Ovary (tissue), 9 donors: ENCODE data around the gene COL5A1. TPM values are rescaled to one million over a fixed set of nuclear protein-coding genes. Genes with fewer than 3 reads are reported as not detected.
A peak's percentile ranks its signal among the peaks of the same experiment; 100 is the strongest.

Experiments
- DNase-seq, 5 donors: peaks; one replicate each; pipeline ENCODE4 v3.0.0-alpha.2; 2019 to 2020
- H3K27ac ChIP-seq, 2 donors: fragments of 200-600 bp; one replicate each; pipeline versions ENCODE4 v1.5.1 to v1.8.0; 2019 to 2022
- H3K27me3 ChIP-seq: fragments of 200-600 bp; one replicate; pipeline ENCODE4 v1.8.0; 2022
- H3K36me3 ChIP-seq: fragments of 200-600 bp; sonication (generic); one replicate; pipeline ENCODE4 v1.5.1; 2019
- H3K4me1 ChIP-seq: one replicate; pipeline ENCODE4 v1.8.1; 2013; ENCODE audit warnings: mild to moderate bottlenecking, moderate library complexity; ENCODE audit not compliant: insufficient read depth
- H3K4me3 ChIP-seq: fragments of 200-600 bp; sonication (generic); one replicate; pipeline ENCODE4 v1.5.1; 2017
- H3K9me3 ChIP-seq, 2 donors: fragments of 200-600 bp in 1 of 2; sonication (generic) in 1 of 2; one replicate each; pipeline versions ENCODE4 v1.5.1 to v1.8.1; 2013 to 2019; ENCODE audit warnings: mild to moderate bottlenecking in 1 of 2, moderate library complexity in 1 of 2
- CTCF ChIP-seq, 3 donors: fragments of 450-650 bp in 2 of 3; fragments of 200-600 bp in 1 of 3; IDR thresholded peaks; one replicate each; pipeline versions ENCODE4 v1.5.1 to v1.8.0; 2016 to 2022; ENCODE audit warnings: antibody characterized with exemption in 3 of 3, mild to moderate bottlenecking in 1 of 3
- EP300 ChIP-seq: sonication (generic); formaldehyde crosslinking; IDR thresholded peaks from one replicate; pipeline ENCODE4 v1.6.1; 2017; ENCODE audit warnings: antibody characterized with exemption
- POLR2A ChIP-seq: fragments of 450-650 bp; IDR thresholded peaks from one replicate; pipeline ENCODE4 v1.6.1; 2017; ENCODE audit warnings: antibody characterized with exemption, mild to moderate bottlenecking, moderate library complexity
- WGBS, 3 donors: extraction: QIAGEN DNeasy Blood & Tissue Kit in 1 of 3; methylation state at CpG; one replicate each; pipeline versions ENCODE4 v1.1.5 to v1.1.7; 2013 to 2017; 5-methylcytosine and 5-hydroxymethylcytosine counted together
- intact Hi-C, 4 donors: fragments of 100-400 bp; cut with DNase I; formaldehyde crosslinking; loops; one replicate each; pipeline versions ENCODE4 v1.11.0 to v1.15.1; 2022 to 2023
- microRNA-seq, 3 donors: library from miRNA; unstranded; fragments of <30 nt; microRNA quantifications; one replicate each; pipeline versions ENCODE4 to v1.2.0, GENCODE V29; 2019 to 2020
- polyA plus RNA-seq, 2 donors: library from polyadenylated mRNA; stranded (reverse); fragments of 200-250 nt in 1 of 2; fragments of 350-450 nt in 1 of 2; fragmentation: Illumina TruSeq in 1 of 2; extraction: RNeasy Lipid Tissue Mini Kit (QIAGEN cat#74804) in 1 of 2; gene quantifications; one replicate each; pipeline ENCODE4 v1.2.3, GENCODE V29; 2013 to 2014
- small RNA-seq: library from RNA; depleted of rRNA; stranded (forward); fragments of <200 nt; gene quantifications from one replicate; pipeline ENCODE3, GENCODE V24; 2016
- total RNA-seq, 7 donors: library from RNA; depleted of rRNA in 2 of 7; stranded (reverse); fragments of >200 nt in 2 of 7; fragmentation: NEBNext Ultra II Directional in 3 of 7; extraction: Animal tissue kit (Norgen Biotek cat#: 25700) in 3 of 7; gene quantifications; one replicate each; pipeline versions ENCODE4 v1.1.0 to v1.2.4, GENCODE V29; 2016 to 2023
- donor health status: DM: no; HTN: no; CAD: no; lungs with moderate emphysema.
- donor health status: DM: no; HTN: no; CAD: no.
- donor health status: Bipolar disorder and iron deficiency.
- donor health status: DM: yes; HTN: yes; CAD: no.
- donor health status: DM: no; HTN: no; CAD: no.
- donor health status: DM: yes; HTN: yes; CAD: no.

COL5A1 gene
- total and polyA plus RNA-seq, 9 donors: 28.1 to 117 (median 54.6) TPM

- Histone ChIP-seq H3K4me1 (peaks cover 14% of the 10 kb centered on the region), H3K9me3 (no peaks in the 10 kb centered on the region), H3K4me3 (no peak overlapping the region), H3K36me3 (no peaks in the 10 kb centered on the region), H3K27me3 (no peaks in the 10 kb centered on the region), H3K27ac (no peak overlapping the region)
- TF ChIP-seq CTCF (IDR thresholded peaks at IDR 0.05) (no peak), POLR2A (no peak)
- intact Hi-C loops: no loop called here
- 84 to 92% (median 87%) methylated on average over 5 of the region's 5 CpGs for WGBS, 3 donors
- DNase-seq: peak in 1 of 5 donors; percentile 9
These were observed 250.1 kb downstream of the COL5A1 start for GRCh38 chr9:134891713-134892112.

- Histone ChIP-seq H3K4me1 (peaks cover 18% of the 10 kb centered on the region), H3K9me3 (no peaks in the 10 kb centered on the region), H3K27ac (no peak overlapping the region), H3K4me3 (no peak overlapping the region), H3K27me3 (no peaks in the 10 kb centered on the region), H3K36me3 (no peaks in the 10 kb centered on the region)
- DNase-seq: no peak
- intact Hi-C loops: no loop called here
- WGBS, 3 donors: 85 to 95% (median 92%) methylated on average over 6 of the region's 6 CpGs
- TF ChIP-seq POLR2A (no peak), EP300 (no peak)
These were observed 250.6 kb downstream of the COL5A1 start for GRCh38 chr9:134892221-134892620.

- H3K9me3 ChIP-seq: no peaks in the 10 kb centered on the region
- peaks cover 20% of the 10 kb centered on the region for H3K4me1 ChIP-seq
- no peak overlapping the region for H3K27ac ChIP-seq
- no peaks in the 10 kb centered on the region for H3K36me3 ChIP-seq
- 81 to 95% (median 86%) methylated on average over 7 of the region's 7 CpGs for WGBS, 3 donors
- no peaks in the 10 kb centered on the region for H3K27me3 ChIP-seq
- H3K4me3 ChIP-seq: no peak overlapping the region
- TF ChIP-seq CTCF (IDR thresholded peaks at IDR 0.05): no peak
- TF ChIP-seq POLR2A: no peak
- TF ChIP-seq EP300: no peak
- intact Hi-C loops: no loop called here
- peak in 2 of 5 donors; percentile 9 to 12 for DNase-seq
These were observed 251.3 kb downstream of the COL5A1 start for GRCh38 chr9:134892820-134893420.

Small RNA genes within 50 kb of the gene (microRNA-seq; reads per million reads assigned to microRNA genes)
- gene MIR3689A: 0 reads per million in 3 donors
- gene MIR3689B: 0 reads per million in 3 donors
- 0 reads per million in 3 donors for gene MIR3689C
- gene MIR3689D1: 0 reads per million in 3 donors
- gene MIR3689D2: 0 reads per million in 3 donors
- 0 reads per million in 3 donors for gene MIR3689E
- gene MIR3689F: 0 reads per million in 3 donors

Small RNA genes within 50 kb of the gene (small RNA-seq; reads per million reads assigned to genes)
- not detected for gene AL603650.1
- not detected for gene MIR3689A
- gene MIR3689B: not detected
- gene MIR3689C: not detected
- not detected for gene MIR3689D1
- not detected for gene MIR3689D2
- not detected for gene MIR3689E
- not detected for gene MIR3689F

Other genes with a start within 250 kb of the COL5A1 start
- gene FCN2, start 239.0 kb downstream of the COL5A1 start, total RNA-seq: 1 to 10 TPM in 1 of 7 donors, under 1 TPM in 3, not detected in 3; 0.23 to 1.1 (median 0.40) TPM
- under 1 TPM in 1 of 2 donors, not detected in 1; 0.33 TPM for gene FCN2, start 239.0 kb downstream of the COL5A1 start, polyA plus RNA-seq